Umbilical cord (tissue), 2 donors: Measurements from ENCODE around the gene GABRR1. TPM values are rescaled to one million over a fixed set of nuclear protein-coding genes. Genes with fewer than 3 reads are reported as not detected.
"Not testable (repeated sequence)": the region's sequence is repeated elsewhere in the genome, so short reads cannot be mapped to it uniquely, and the experiment has no call there.

Source experiments
- DNase-seq: peaks from one replicate; pipeline ENCODE4 v3.0.0-alpha.2; 2015; ENCODE audit warnings: low spot score
- total RNA-seq: library from RNA; depleted of rRNA; stranded (reverse); fragments of >200 nt; gene quantifications from one replicate; pipeline ENCODE4 v1.2.3, GENCODE V29; 2014; ENCODE audit warnings: low replicate concordance; ENCODE audit not compliant: insufficient read depth

The GABRR1 gene
- total RNA-seq, result 0.24 TPM

- peak; percentile 2 for DNase-seq
Measured at GRCh38 chr6:89217299-89217910, at the start of gene GABRR1. Gene GABRR1 (minus strand): TSS chr6:89217358. CDS start chr6:89217322, 36 bp downstream.

GRCh38 chr6:89264296-89264695 is 47.1 kb upstream of the GABRR1 start:
- DNase-seq, result no peak

GRCh38 chr6:89260832-89261231 is 43.7 kb upstream of the GABRR1 start:
- peak; percentile 24 for DNase-seq

DNA sequence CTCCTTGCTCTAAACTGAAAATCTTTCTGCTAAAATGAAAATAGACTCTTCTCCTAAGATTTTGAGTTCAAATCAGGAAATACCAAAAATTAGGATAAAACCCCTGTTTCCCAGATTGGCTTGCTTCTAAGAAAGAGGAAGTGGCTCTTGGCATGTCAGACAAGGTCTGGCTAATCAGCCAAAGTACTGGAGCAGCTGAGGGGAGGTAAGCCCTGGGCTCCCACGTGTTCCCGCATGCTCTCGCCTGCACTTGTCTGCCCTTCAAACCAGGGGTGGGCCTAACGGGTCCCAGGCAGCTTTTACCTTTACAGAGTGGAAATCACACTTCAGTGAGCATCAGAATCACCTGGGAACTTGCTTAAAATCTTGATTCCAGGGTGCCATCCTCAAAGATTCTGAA is 43.2 kb upstream of the GABRR1 start:
- DNase-seq, result no peak

- DNase-seq, result no peak
Measured at GRCh38 chr6:89258912-89259311, 41.8 kb upstream of the GABRR1 start.

GRCh38 chr6:89257781-89258180 is 40.6 kb upstream of the GABRR1 start:
- no peak for DNase-seq

DNA sequence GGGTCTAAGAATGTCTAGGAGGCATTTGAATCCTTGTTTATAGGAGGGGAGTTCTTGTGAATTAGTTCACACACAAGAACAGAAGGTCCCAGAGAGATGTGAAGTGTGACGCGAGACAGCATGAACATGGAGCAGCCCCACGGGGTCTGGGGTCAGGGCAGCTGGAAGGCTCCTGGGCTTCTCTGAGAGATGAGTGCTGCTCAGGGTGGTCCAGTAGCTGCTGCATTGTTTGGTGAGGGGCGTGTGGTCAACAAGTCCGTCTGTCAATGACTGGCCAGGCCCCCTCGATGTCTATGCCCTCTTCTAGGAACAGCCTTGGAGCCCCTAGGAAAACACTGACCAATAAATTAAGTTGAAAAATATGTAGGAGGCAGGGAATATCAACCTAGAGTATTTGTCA is 40.2 kb upstream of the GABRR1 start:
- no peak for DNase-seq

DNA sequence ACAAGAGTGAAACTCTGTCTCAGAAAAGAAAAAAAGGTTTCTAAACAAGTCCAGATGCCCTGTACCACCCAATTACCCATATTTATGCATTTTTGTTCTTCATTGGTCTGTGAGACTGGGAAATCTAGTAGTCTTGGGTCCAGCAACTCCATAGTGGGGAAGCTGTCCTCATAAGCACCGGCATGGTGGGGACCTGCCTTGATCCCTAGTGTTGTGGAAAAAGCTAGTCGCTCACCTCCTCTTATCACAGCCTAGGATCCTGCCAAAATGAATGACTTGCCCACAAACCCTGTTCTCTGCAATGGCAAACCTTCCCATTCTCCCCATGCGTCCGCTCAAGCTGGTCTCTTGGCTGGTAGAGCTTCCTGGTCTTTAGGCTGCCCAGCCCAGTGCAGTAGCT is 38.3 kb upstream of the GABRR1 start:
- no peak for DNase-seq

- DNase-seq, result no peak
Measured at GRCh38 chr6:89254569-89254968, 37.4 kb upstream of the GABRR1 start.

DNA sequence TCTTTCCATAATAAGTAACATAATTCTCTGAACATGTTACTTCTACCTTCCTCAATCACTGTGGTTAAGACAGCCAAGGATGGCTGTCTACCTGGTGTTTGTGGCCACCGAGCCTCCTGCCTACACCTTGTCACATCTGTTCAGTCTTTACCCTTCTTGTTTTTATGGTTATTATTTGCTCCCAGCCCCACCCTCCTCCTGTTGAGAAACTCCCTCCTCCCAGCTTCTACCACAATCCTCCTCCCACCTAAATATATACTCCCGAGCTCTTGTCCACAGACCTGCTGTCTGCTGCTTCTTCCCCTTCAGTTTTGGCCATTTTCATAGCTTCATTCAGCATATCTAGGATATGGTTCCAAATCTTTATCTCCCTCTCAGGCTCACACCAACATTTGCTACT is 35.7 kb upstream of the GABRR1 start:
- DNase-seq, result no peak

GRCh38 chr6:89251976-89252375 is 34.8 kb upstream of the GABRR1 start:
- no peak for DNase-seq

DNA sequence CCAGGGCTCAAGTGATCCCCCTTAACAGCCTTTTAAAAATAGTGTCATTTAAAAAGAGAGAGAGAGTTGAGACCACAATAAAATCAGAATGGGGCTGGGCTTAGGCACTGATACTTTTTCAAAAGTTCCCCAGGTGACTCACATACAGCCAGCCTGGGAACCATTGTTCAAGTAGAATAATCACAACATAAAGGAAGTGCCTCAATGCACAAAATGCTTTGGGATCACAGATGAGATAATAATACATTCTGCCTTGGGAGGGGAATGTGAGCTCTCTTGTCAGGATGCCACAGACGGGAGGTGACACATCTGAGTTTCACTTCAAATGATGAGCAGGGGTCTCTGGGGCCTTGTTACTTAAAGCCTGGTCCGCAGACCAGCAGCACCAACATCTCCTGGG is 34.0 kb upstream of the GABRR1 start:
- no peak for DNase-seq

GRCh38 chr6:89250239-89250638 is 33.1 kb upstream of the GABRR1 start:
- DNase-seq, result no peak

DNA sequence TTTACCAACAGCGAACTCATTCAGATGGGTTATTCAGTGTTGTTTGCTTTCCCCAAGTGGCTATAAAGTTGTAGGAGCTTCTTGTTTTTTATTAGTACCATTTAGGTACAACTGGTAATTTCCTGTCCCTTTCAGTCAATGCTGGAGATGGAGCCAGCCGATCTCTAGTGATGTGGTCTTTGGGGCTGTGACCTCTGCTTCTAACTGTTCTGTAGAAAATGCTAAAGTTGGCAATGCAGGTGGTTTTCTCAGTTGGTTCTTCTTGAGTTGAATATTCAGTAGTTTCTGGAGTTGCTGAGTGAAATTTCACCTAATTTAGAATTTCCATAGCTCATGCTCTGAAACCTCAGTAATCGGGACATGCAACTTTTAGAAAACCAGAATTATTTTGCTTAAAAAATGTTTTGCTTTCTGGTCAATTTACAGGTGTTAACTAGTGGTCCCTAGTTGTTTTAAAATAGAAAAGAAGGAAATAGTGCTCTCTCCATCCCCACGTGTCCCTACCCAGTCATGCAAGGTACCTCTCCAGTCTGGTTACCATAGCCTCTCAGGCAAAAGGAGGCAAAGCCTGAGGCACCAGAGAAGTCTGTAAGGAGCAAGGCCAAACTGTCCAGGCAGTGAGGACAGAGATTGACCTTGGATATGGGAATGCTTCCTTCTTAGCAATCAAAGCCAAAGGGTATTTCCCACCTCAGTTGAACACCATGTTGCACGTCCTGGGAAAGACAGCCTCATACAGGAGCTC is 27.3 kb upstream of the GABRR1 start:
- no peak for DNase-seq

DNA sequence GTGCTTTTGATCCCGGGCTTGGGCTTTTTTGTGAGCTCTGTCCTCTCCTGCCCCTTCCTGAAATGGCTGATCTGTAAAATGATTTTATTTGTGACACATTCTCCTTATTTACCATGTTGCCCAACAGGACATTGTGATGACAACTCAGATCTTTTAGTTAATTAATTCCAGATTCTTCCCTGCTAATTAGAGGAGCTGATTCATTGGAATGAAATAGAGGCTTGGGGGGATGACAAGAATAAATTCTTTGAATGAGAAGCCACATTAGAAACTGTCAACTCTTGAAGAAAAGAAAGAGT is 26.1 kb upstream of the GABRR1 start:
- DNase-seq, result no peak

GRCh38 chr6:89242574-89243330 is 25.6 kb upstream of the GABRR1 start:
- peak; percentile 76 for DNase-seq

GRCh38 chr6:89239338-89239737 is 22.2 kb upstream of the GABRR1 start:
- no peak for DNase-seq

DNA sequence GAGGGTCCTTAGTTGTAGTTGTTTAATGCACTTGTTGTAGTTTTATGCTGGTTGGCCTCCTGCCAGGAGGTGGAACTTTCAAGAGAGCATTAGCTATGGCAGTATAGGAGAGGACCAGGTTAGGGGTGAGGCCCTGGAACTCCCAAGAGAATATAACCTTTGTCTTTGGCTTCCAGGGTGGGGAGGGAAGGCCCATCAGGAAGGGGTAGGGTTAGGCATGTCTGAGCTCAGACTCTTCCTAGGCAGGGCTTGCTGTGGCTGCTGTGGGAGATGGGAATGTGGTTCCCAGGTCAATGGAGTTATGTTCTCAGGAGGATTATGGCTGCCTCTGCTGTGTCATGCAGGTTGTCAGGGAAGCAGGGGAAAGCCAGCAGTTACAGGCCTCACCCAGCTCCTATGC is 20.0 kb upstream of the GABRR1 start:
- DNase-seq, result no peak

DNA sequence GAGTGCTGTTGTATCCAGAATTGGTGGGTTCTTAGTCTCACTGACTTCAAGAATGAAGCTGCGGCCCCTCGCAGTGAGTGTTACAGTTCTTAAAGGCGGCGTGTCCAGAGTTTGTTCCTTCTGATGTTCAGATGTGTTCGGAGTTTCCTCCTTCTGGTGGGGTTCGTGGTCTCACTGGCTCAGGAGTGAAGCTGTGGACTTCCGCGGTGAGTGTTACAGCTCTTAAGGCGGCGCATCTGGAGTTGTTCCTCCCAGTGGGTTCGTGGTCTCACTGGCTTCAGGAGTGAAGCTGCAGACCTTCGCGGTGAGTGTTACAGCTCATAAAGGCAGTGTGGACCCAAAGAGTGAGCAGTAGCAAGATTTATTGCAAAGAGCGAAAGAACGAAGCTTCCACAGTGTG is 16.4 kb upstream of the GABRR1 start:
- DNase-seq, result not testable (repeated sequence)

- DNase-seq, result no peak
Measured at GRCh38 chr6:89222712-89223039, 5.5 kb upstream of the GABRR1 start.

- DNase-seq, result no peak
Measured at GRCh38 chr6:89221971-89222711, 5.0 kb upstream of the GABRR1 start.

DNA sequence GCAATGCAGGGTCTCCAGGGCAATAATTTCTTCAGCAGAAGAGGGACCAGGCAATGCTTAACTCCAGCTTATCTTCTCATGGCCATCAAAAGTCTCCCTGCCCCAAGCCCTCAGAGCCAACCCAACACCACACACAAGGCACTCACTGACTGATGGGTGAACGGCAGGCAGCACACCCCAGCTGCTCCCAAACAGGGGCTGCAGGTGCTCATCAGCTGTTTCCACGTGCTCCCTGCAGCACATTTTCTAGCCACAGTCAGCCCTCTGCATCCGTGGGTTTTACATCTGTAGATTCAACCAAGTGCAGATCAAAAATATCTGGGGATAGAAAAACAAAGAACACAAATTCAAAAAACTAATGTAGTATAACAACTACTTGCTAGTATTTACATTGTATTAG is 4.0 kb upstream of the GABRR1 start:
- no peak for DNase-seq
